OCI-LY3 (cell line): ENCODE data around the gene PAX5.

ENCODE experiments used
- H2AFZ ChIP-seq: fragments of 200-600, 300-600 bp; shearing (Covaris generic); 2 replicates; pipeline ENCODE4 v1.6.0; 2014; ENCODE audit warnings: antibody characterized with exemption, low read depth, low read length
- H3K27ac ChIP-seq: fragments of 200-600, 300-600 bp; sonication (generic); 2 replicates; pipeline ENCODE4 v1.5.1; 2014; ENCODE audit warnings: mild to moderate bottlenecking, low read length, moderate library complexity, mixed read lengths
- H3K27me3 ChIP-seq: fragments of 200-600, 300-600 bp; sonication (generic); 2 replicates; pipeline ENCODE4 v1.6.1; 2014; ENCODE audit warnings: low read depth, low read length, mixed read lengths
- H3K36me3 ChIP-seq: fragments of 200-600, 300-600 bp; sonication (generic); replicated peaks from 2 replicates; pipeline ENCODE3; 2014; ENCODE audit warnings: low read depth, low read length, mixed read lengths
- H3K4me1 ChIP-seq: fragments of 300-600, 200-600 bp; sonication (generic); 2 replicates; pipeline ENCODE4 v1.6.1; 2014; ENCODE audit warnings: low read length, mixed read lengths
- H3K4me2 ChIP-seq: fragments of 200-600, 300-600 bp; sonication (generic); 2 replicates; pipeline ENCODE4 v1.6.1; 2014; ENCODE audit warnings: low read length, mixed read lengths
- H3K4me3 ChIP-seq: fragments of 300-600, 200-600 bp; sonication (generic); 2 replicates; pipeline ENCODE4 v1.5.1; 2014; ENCODE audit warnings: antibody characterized with exemption, mild to moderate bottlenecking, low read length, moderate library complexity
- H3K79me2 ChIP-seq: fragments of 300-600, 200-600 bp; shearing (Covaris generic); 2 replicates; pipeline ENCODE4 v1.6.1; 2014; ENCODE audit warnings: mild to moderate bottlenecking, low read length, mixed read lengths
- H3K9ac ChIP-seq: fragments of 300-600, 200-600 bp; shearing (Covaris generic); 2 replicates; pipeline ENCODE4 v1.6.0; 2014; ENCODE audit warnings: mild to moderate bottlenecking, low read length, moderate library complexity
- H3K9me3 ChIP-seq: fragments of 200-600, 300-600 bp; shearing (Covaris generic); 2 replicates; pipeline ENCODE4 v1.6.1; 2014; ENCODE audit warnings: low read length, mixed read lengths; ENCODE audit not compliant: insufficient read depth
- H4K20me1 ChIP-seq: fragments of 200-600, 300-600 bp; sonication (generic); 2 replicates; pipeline ENCODE4 v1.6.1; 2016; ENCODE audit warnings: low read length, mixed read lengths; ENCODE audit not compliant: insufficient read depth
- CTCF ChIP-seq: fragments of 200-600, 300-600 bp; sonication (generic); IDR thresholded peaks from 2 replicates; pipeline ENCODE4 v1.5.1; 2014; ENCODE audit warnings: antibody characterized with exemption, low read length, low read depth
- EZH2phosphoT487 ChIP-seq: fragments of 200-600 bp; shearing (Covaris generic); IDR thresholded peaks from 2 replicates; pipeline ENCODE4 v1.6.1; 2018; ENCODE audit warnings: antibody characterized with exemption, mixed run types, low read depth

PAX5 gene

GRCh38 chr9:36902080-36902716, 131.9 kb downstream of the PAX5 start:
- Histone ChIP-seq H3K9me3 (no peaks in the 10 kb centered on the region), H3K4me1 (peaks cover 10% of the 10 kb centered on the region), H3K27me3 (no peaks in the 10 kb centered on the region), H3K4me3 (no peak overlapping the region), H4K20me1 (peaks cover 77% of the 10 kb centered on the region), H3K79me2 (peaks cover 86% of the 10 kb centered on the region), H3K9ac (no peak overlapping the region), H3K36me3 (peaks cover 76% of the 10 kb centered on the region), H3K4me2 (no peak overlapping the region; the same call in 1 of the 2 replicates), H3K27ac (peak overlapping the region; percentile 11; the same call in 1 of the 2 replicates), H2AFZ (no peak overlapping the region)
- no peak for TF ChIP-seq EZH2phosphoT487
- TF ChIP-seq CTCF: no peak

- TF ChIP-seq CTCF (no peak), EZH2phosphoT487 (no peak)
- H3K4me1 ChIP-seq: peaks cover 10% of the 10 kb centered on the region
- no peak overlapping the region for H2AFZ ChIP-seq
- peaks cover 86% of the 10 kb centered on the region for H3K79me2 ChIP-seq
- H3K27me3 ChIP-seq: no peaks in the 10 kb centered on the region
- no peak overlapping the region for H3K9ac ChIP-seq
- H3K9me3 ChIP-seq: no peaks in the 10 kb centered on the region
- peaks cover 77% of the 10 kb centered on the region for H4K20me1 ChIP-seq
- peaks cover 76% of the 10 kb centered on the region for H3K36me3 ChIP-seq
- H3K4me2 ChIP-seq: no peak overlapping the region
- H3K4me3 ChIP-seq: no peak overlapping the region
- peak overlapping the region; percentile 11; the same call in 1 of the 2 replicates for H3K27ac ChIP-seq
Measured at GRCh38 chr9:36901528-36901927, 132.5 kb downstream of the PAX5 start.

GRCh38 chr9:36900856-36901220, 133.2 kb downstream of the PAX5 start:
- Histone ChIP-seq H3K79me2 (peaks cover 85% of the 10 kb centered on the region), H3K9ac (no peak overlapping the region), H3K4me1 (peaks cover 10% of the 10 kb centered on the region), H3K4me2 (no peak overlapping the region), H3K27ac (no peak overlapping the region), H2AFZ (no peak overlapping the region), H4K20me1 (peaks cover 75% of the 10 kb centered on the region), H3K9me3 (no peaks in the 10 kb centered on the region), H3K36me3 (peaks cover 82% of the 10 kb centered on the region), H3K4me3 (no peak overlapping the region), H3K27me3 (no peaks in the 10 kb centered on the region)
- TF ChIP-seq CTCF (no peak), EZH2phosphoT487 (no peak)

GRCh38 chr9:36900136-36900855, 133.8 kb downstream of the PAX5 start:
- Histone ChIP-seq H4K20me1 (peaks cover 75% of the 10 kb centered on the region), H3K27ac (no peak overlapping the region), H3K4me3 (no peak overlapping the region), H2AFZ (no peak overlapping the region), H3K36me3 (peaks cover 83% of the 10 kb centered on the region), H3K27me3 (no peaks in the 10 kb centered on the region), H3K9me3 (no peaks in the 10 kb centered on the region), H3K4me2 (no peak overlapping the region), H3K9ac (no peak overlapping the region), H3K4me1 (peaks cover 10% of the 10 kb centered on the region), H3K79me2 (peaks cover 85% of the 10 kb centered on the region)
- TF ChIP-seq EZH2phosphoT487: no peak
- TF ChIP-seq CTCF: no peak
